Measurements from ENCODE around the gene CCDC83. TPM values are rescaled to one million over a fixed set of nuclear protein-coding genes. Genes with fewer than 3 reads are reported as not detected.

The CCDC83 gene
- total and polyA plus RNA-seq, 9 of the 15 experiments (the other 6 are each of a cell fraction or from before 2014, with no cell fraction given): not detected

- H3K9me3 ChIP-seq (replicated peaks; ENCODE audit: control insufficient read depth, insufficient read depth, low read depth, low read length): no peaks in the 10 kb centered on the region
- no peak for DNase-seq (ENCODE audit: extremely low read depth in 1 of 4, low spot score in 3 of 4)
- no peaks in the 10 kb centered on the region for H3K36me3 ChIP-seq (ENCODE audit: control insufficient read depth, insufficient read depth, low read length)
- no peak overlapping the region for H3K4me3 ChIP-seq
- in situ Hi-C loops (cut with MboI): no loop called here
- ChIA-PET CTCF (ENCODE audit: low intra/inter-chr PET ratio) (no interaction called here), POLR2A (no interaction called here)
- 0% methylated on average over 2 of the region's 2 CpGs for WGBS (ENCODE audit: insufficient coverage, low coverage, missing lambda C conversion rate)
- intact Hi-C loops (cut with micrococcal nuclease): loop anchor here (5.0 kb wide), 1 partner anchor 152 kb away; no protein-coding TSS in a partner anchor
- H3K4me2 ChIP-seq (ENCODE audit: insufficient read depth, low read length): no peak overlapping the region
- no peak for FAIRE-seq
- no peaks in the 10 kb centered on the region for H3K4me1 ChIP-seq (replicated peaks in 1 of 2; ENCODE audit: control insufficient read depth in 2 of 2, insufficient read depth in 2 of 2, low read length in 2 of 2)
- H2AFZ ChIP-seq (ENCODE audit: low read depth, low read length): no peak overlapping the region
- H3K27me3 ChIP-seq (ENCODE audit: control insufficient read depth in 2 of 2, insufficient read depth in 2 of 2, low read length in 2 of 2): no peaks in the 10 kb centered on the region
- no peaks in the 10 kb centered on the region for H4K20me1 ChIP-seq (replicated peaks; ENCODE audit: control insufficient read depth, insufficient read depth, low read length)
- no peaks in the 10 kb centered on the region for H3K79me2 ChIP-seq (ENCODE audit: control insufficient read depth, insufficient read depth, low read length)
- ATAC-seq: no peak; the same call in 2 of the 3 replicates
- BruUV-seq (replicated peaks): no TSS peak
- no peaks in the 10 kb centered on the region for H3K9me1 ChIP-seq (ENCODE audit: control insufficient read depth, insufficient read depth, low read length)
- no peak overlapping the region for H3K9ac ChIP-seq (ENCODE audit: insufficient read depth in 1 of 2, low read depth in 2 of 2, low read length in 2 of 2)
- H3K27ac ChIP-seq (ENCODE audit: extremely low read depth, low read depth, low read length): no peak overlapping the region
- no peak for TF ChIP-seq POLR2A (conservative IDR thresholded peaks at IDR 0.05)
- TF ChIP-seq ATF7 (IDR thresholded peaks at IDR 0.05): peak; percentile 66; the same call in 1 of the 2 replicates
- TF ChIP-seq ZNF507 (tag; conservative IDR thresholded peaks at IDR 0.05): no peak
- no peak for TF ChIP-seq ZNF124 (CRISPR knock-in tag; IDR thresholded peaks at IDR 0.05)
- no peak for TF ChIP-seq TSC22D4 (tag; IDR thresholded peaks at IDR 0.05)
- TF ChIP-seq ZNF280A (IDR thresholded peaks at IDR 0.05; ENCODE audit: low read depth, partially characterized antibody): no peak
- TF ChIP-seq ARHGAP35 (IDR thresholded peaks at IDR 0.05; ENCODE audit: partially characterized antibody): no peak
- no peak for TF ChIP-seq BDP1 (IDR thresholded peaks at IDR 0.05; ENCODE audit: insufficient read depth, insufficient read length)
- TF ChIP-seq CREB3L1 (IDR thresholded peaks at IDR 0.05; ENCODE audit: borderline replicate concordance, low read depth): no peak
- no peak for TF ChIP-seq MEF2D (tag; conservative IDR thresholded peaks at IDR 0.05; ENCODE audit: low read depth)
- no peak for TF ChIP-seq ESRRB (CRISPR knock-in tag; IDR thresholded peaks at IDR 0.05; ENCODE audit: borderline replicate concordance)
- TF ChIP-seq ZBTB5 (IDR thresholded peaks at IDR 0.05): no peak
- TF ChIP-seq RNF219 (CRISPR knock-in tag; IDR thresholded peaks at IDR 0.05): no peak
- no peak for TF ChIP-seq ZNF41 (CRISPR knock-in tag; conservative IDR thresholded peaks at IDR 0.05)
- no peak for TF ChIP-seq CGGBP1 (CRISPR knock-in tag; IDR thresholded peaks at IDR 0.05)
Measured at GRCh38 chr11:85844439-85845123, 10.6 kb upstream of the CCDC83 start.

Measured in K562 (cell line).